Cardiac muscle cell (in vitro differentiated cells and primary cell): Measurements from ENCODE around the gene TET1. TPM values are rescaled to one million over a fixed set of nuclear protein-coding genes. Genes with fewer than 3 reads are reported as not detected.
"Not testable (repeated sequence)": the region's sequence is repeated elsewhere in the genome, so short reads cannot be mapped to it uniquely, and the experiment has no call there.

Experiments used
- DNase-seq, 2 donors: peaks; one replicate each; pipeline versions ENCODE4 v3.0.0 to v3.0.0-alpha.2; 2010 to 2017; ENCODE audit warnings: low read depth in 1 of 2, low spot score in 1 of 2
- H3K27ac ChIP-seq: fragments of 200-600 bp; sonication (generic); 2 replicates; pipeline ENCODE4 v1.5.1; 2016
- H3K27me3 ChIP-seq: fragments of 200-600 bp; sonication (generic); 2 replicates; pipeline ENCODE4 v1.6.0; 2016; ENCODE audit warnings: control low read depth
- H3K36me3 ChIP-seq: fragments of 200-600 bp; sonication (generic); 2 replicates; pipeline ENCODE4 v1.5.1; 2016; ENCODE audit warnings: control low read depth
- H3K4me1 ChIP-seq: fragments of 200-600 bp; sonication (generic); 2 replicates; pipeline ENCODE4 v1.8.1; 2017; ENCODE audit warnings: low read depth, mild to moderate bottlenecking, mixed run types
- H3K4me3 ChIP-seq: fragments of 200-600 bp; sonication (generic); 2 replicates; pipeline ENCODE4 v1.5.1; 2016; ENCODE audit warnings: mild to moderate bottlenecking
- H3K9me3 ChIP-seq: fragments of 200-600 bp; sonication (generic); 2 replicates; pipeline ENCODE4 v1.5.1; 2017; ENCODE audit warnings: low read depth, mild to moderate bottlenecking, control low read depth
- CTCF ChIP-seq: IDR thresholded peaks from 2 replicates; pipeline ENCODE4 v1.5.1; 2012; ENCODE audit warnings: low read depth, mild to moderate bottlenecking, low read length
- polyA plus RNA-seq: library from polyadenylated mRNA; unstranded; fragments of >200 nt; fragmentation: Nextera tagmentation; extraction: Ambion mirVana; gene quantifications from 2 replicates; pipeline ENCODE4 v1.2.1, GENCODE V29; 2016
- total RNA-seq: library from RNA; depleted of rRNA; stranded (reverse); fragments of >200 nt; gene quantifications from 2 replicates; pipeline ENCODE4 v1.2.3, GENCODE V29; 2016

TET1 gene
- total and polyA plus RNA-seq, 2 experiments from 2014 or later = 10.9 to 34.8 TPM

- H3K36me3 ChIP-seq = peaks cover 32% of the 10 kb centered on the region
- H3K4me1 ChIP-seq = peaks cover 6% of the 10 kb centered on the region
- no peak for TF ChIP-seq CTCF
- DNase-seq = no peak
- H3K27ac ChIP-seq = no peak overlapping the region
- no peaks in the 10 kb centered on the region for H3K27me3 ChIP-seq
- no peaks in the 10 kb centered on the region for H3K9me3 ChIP-seq
- H3K4me3 ChIP-seq = no peak overlapping the region
Observed at GRCh38 chr10:68725016-68725415, 164.9 kb downstream of the TET1 start.

GRCh38 chr10:68727146-68727545, 167.0 kb downstream of the TET1 start:
- H3K4me1 ChIP-seq = peaks cover 4% of the 10 kb centered on the region
- DNase-seq = no peak
- no peaks in the 10 kb centered on the region for H3K9me3 ChIP-seq
- H3K36me3 ChIP-seq = peaks cover 51% of the 10 kb centered on the region
- TF ChIP-seq CTCF = no peak
- no peak overlapping the region for H3K4me3 ChIP-seq
- no peaks in the 10 kb centered on the region for H3K27me3 ChIP-seq
- H3K27ac ChIP-seq = no peak overlapping the region

- no peak overlapping the region for H3K27ac ChIP-seq
- no peak for TF ChIP-seq CTCF
- DNase-seq = no peak
- H3K36me3 ChIP-seq = peaks cover 72% of the 10 kb centered on the region
- H3K4me1 ChIP-seq = no peaks in the 10 kb centered on the region
- no peaks in the 10 kb centered on the region for H3K9me3 ChIP-seq
- H3K4me3 ChIP-seq = no peak overlapping the region
- no peaks in the 10 kb centered on the region for H3K27me3 ChIP-seq
Observed at GRCh38 chr10:68732651-68733050, 172.5 kb downstream of the TET1 start.

GRCh38 chr10:68734349-68734748, 174.2 kb downstream of the TET1 start:
- no peak for TF ChIP-seq CTCF
- no peaks in the 10 kb centered on the region for H3K4me1 ChIP-seq
- H3K4me3 ChIP-seq = no peak overlapping the region
- no peaks in the 10 kb centered on the region for H3K27me3 ChIP-seq
- no peak for DNase-seq
- peak overlapping the region; percentile 18 for H3K27ac ChIP-seq
- peaks cover 72% of the 10 kb centered on the region for H3K36me3 ChIP-seq
- no peaks in the 10 kb centered on the region for H3K9me3 ChIP-seq

- no peak for TF ChIP-seq CTCF
- H3K9me3 ChIP-seq = no peaks in the 10 kb centered on the region
- DNase-seq = no peak
Observed at GRCh38 chr10:68735119-68735518, 175.0 kb downstream of the TET1 start.

GRCh38 chr10:68735739-68736138, 175.6 kb downstream of the TET1 start:
- H3K4me1 ChIP-seq, H3K27me3 ChIP-seq, H3K9me3 ChIP-seq, H3K4me3 ChIP-seq, H3K27ac ChIP-seq, DNase-seq: not testable (repeated sequence)
- peaks cover 74% of the 10 kb centered on the region for H3K36me3 ChIP-seq

More at GRCh38 chr10:68735119-68735518, 175.0 kb downstream of the TET1 start:
- Histone ChIP-seq H3K4me1 (no peaks in the 10 kb centered on the region), H3K36me3 (peaks cover 74% of the 10 kb centered on the region), H3K4me3 (no peak overlapping the region), H3K27me3 (no peaks in the 10 kb centered on the region), H3K27ac (no peak overlapping the region)

GRCh38 chr10:68740676-68741075, 180.5 kb downstream of the TET1 start:
- DNase-seq, H3K9me3 ChIP-seq, H3K4me3 ChIP-seq, H3K4me1 ChIP-seq, H3K27me3 ChIP-seq, H3K27ac ChIP-seq: not testable (repeated sequence)
- peaks cover 79% of the 10 kb centered on the region for H3K36me3 ChIP-seq
